RKO (cell line): Measurements from ENCODE around the gene HOXA1.

ENCODE experiments used
- DNase-seq: peaks from one replicate; pipeline ENCODE4 v3.0.0-alpha.2; 2016; ENCODE audit warnings: low spot score

The HOXA1 gene

GRCh38 chr7:27091941-27092818 lies 3.6 kb downstream of the HOXA1 start:
- DNase-seq, result no peak

DNA sequence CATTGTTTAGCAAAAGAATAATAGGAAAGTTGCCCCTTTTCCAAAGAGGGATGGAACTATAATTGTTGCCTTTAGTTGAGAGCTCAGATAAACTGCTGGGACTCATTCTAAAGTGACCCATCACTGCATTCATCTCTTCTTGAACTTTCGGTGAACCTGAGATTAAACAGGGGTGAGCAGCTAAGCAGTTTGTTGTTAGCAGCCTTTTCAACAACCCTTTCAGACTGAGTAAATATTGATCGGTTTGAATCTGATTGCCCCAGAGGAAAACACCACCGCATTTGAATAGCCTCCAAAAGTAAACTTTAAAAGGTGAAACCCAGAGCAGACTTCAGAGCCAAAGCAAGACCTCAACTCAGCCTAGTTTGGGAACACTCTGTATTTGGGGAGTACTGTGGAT lies 4.7 kb downstream of the HOXA1 start:
- DNase-seq, result no peak

DNA sequence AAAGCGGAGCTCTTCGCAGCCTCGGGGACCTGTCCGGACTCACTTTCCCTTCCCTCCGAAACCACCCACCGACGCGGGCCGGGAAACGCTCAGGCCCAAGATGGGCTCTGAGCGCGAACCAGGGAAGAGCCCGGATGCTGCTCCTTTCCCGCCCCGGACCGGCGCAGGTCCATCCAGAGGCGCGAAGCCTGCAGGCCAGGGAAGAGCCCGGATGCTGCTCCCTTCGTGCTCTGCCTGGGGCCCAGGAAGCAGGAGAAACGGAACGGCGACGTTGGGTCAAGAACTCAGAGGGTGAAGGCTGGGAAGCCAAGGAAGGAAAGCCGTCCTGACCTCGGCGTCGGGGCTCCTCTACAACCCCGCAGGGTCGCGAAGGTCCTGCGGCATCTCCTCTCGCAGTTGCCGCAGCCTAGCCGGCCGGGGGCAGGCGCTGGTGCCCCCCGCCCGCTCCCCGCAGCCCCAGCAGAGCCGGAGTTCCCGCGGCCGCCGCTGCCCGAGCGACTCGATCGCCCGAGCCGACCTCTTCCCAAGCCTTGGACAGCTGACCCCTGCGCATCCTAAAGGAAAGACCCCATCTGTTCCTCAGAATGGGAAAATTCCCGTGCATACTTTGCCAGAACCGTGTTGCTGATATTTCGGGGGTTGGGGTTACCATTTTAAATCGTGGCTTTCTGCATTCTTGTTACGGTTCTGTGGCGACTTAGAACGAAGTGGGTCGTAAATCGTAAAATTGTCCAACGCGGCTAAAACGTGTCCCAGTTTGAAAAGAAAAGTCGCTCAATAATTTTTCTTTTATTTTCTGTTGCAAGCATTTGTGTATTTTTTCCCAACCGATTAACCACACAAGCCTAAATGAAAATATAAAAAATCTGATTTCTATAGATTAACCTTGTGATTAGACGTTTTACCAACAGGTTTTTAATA lies 7.5 kb downstream of the HOXA1 start:
- no peak for DNase-seq

DNA sequence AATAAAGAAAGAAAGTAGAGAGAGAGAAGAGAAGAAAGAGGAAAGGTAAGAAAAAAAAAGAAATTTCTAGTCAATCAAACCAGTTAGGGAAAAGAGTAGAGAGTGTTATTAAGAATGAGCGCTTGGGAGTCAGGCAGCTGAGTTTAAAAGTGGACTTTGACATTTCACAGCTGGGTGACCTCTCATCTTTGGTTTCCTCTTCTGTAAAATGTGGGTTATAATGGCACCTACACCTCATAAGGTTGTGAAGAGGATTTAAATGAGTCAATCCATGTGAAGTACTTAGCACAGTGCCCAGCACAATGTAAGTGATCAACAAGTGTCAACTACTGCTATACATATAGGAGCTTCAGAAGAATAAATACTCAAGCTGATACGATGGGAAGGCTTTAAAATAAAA lies 12.2 kb downstream of the HOXA1 start:
- DNase-seq, result no peak

DNA sequence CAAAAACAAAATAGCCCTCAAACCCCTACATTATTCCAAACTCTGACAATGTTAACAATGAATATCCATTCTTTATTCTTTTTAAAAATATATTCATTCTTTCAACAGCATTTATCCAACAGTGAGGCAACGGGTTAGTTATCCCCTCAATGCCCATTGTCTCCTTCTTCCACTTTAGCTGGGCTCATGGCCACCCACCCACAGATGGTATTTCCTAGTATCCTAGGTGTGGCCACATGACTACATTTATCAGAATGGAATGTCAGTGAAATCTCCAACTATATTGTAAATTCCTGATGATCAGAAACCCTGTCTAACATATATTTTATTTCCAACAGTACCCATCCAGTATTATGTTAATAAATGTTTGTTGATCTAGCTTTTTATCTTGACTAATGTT lies 13.6 kb downstream of the HOXA1 start:
- no peak for DNase-seq

DNA sequence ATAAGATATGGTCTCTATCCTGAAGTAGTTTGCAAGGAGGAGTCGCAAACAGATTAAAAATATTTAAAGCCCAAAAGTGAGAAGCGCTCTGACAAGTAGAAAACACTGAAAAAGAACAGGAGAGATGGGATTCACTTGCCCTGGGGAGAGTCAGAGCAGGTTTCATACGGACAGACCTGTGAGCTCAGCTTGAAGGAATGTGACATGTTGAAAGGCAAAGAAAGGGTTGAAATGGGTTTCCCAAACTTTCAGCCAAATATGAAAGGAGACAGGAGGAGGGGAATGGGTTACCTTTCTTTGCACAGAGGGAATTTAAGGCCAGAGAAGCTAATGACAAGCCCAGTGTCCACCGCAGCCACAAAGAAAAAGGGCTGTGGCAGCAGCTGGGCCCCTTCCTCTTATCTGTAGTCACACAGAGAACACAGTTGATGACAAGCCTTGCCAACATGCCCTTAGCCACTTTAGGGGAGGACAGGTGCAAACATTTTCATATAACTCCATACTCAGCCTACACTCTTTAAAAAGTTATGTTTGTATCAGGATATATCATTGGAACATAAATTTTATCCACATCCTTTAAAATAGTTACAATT lies 14.9 kb downstream of the HOXA1 start:
- no peak for DNase-seq

GRCh38 chr7:27079234-27079975 lies 16.4 kb downstream of the HOXA1 start:
- DNase-seq, result no peak

- DNase-seq, result no peak
These were observed 17.1 kb downstream of the HOXA1 start for GRCh38 chr7:27078616-27079233.

GRCh38 chr7:27073076-27073475 lies 22.7 kb downstream of the HOXA1 start:
- DNase-seq, result no peak

GRCh38 chr7:27071622-27072390 lies 24.0 kb downstream of the HOXA1 start:
- DNase-seq, result no peak

GRCh38 chr7:27068259-27068658 lies 27.5 kb downstream of the HOXA1 start:
- DNase-seq, result no peak

- DNase-seq, result peak; percentile 56
These were observed 29.7 kb downstream of the HOXA1 start for GRCh38 chr7:27066148-27066547.

DNA sequence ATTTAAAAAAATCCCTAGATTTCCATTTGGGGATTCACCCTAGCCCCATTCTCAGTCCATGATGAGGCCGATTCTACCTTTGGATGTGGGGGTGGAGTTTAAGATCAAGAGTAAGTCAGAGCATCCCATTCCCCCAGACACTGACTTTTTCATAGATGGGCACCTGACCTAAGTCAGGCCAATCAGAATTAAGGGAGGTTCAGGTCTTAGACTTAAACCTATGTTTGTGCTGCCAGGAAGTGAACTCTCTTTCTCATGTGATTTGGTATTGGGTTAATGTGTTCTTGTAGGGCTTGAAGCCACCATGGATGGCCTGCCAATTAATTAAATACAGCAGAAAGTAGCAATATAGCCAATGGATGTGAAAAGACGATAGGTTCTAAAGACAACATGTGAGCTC lies 30.1 kb downstream of the HOXA1 start:
- no peak for DNase-seq

GRCh38 chr7:27064661-27065060 lies 31.1 kb downstream of the HOXA1 start:
- DNase-seq, result no peak

GRCh38 chr7:27064159-27064558 lies 31.6 kb downstream of the HOXA1 start:
- DNase-seq, result no peak

GRCh38 chr7:27062946-27063345 lies 32.9 kb downstream of the HOXA1 start:
- no peak for DNase-seq

GRCh38 chr7:27053153-27053552 lies 42.6 kb downstream of the HOXA1 start:
- no peak for DNase-seq

GRCh38 chr7:27051451-27051850 lies 44.3 kb downstream of the HOXA1 start:
- DNase-seq, result no peak

DNA sequence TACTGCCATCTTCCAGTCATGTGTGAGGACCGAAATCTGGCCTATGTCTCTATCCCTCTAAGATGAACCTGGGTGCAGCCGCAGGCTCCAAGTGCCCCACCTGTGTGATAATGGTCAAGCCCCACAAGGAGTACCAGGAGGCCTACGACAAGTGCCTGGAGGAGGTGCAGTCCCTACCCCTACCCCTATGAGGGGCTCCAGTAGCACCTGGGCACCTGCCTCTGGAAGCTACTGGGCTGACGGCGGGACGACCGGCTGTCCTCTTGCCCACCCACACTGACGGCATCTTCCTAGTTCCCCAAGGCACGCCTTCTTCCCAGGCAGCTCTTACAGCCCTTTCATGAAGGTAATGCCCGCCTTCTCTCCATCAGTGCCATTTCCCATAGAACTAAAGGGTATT lies 47.4 kb downstream of the HOXA1 start:
- no peak for DNase-seq

DNA sequence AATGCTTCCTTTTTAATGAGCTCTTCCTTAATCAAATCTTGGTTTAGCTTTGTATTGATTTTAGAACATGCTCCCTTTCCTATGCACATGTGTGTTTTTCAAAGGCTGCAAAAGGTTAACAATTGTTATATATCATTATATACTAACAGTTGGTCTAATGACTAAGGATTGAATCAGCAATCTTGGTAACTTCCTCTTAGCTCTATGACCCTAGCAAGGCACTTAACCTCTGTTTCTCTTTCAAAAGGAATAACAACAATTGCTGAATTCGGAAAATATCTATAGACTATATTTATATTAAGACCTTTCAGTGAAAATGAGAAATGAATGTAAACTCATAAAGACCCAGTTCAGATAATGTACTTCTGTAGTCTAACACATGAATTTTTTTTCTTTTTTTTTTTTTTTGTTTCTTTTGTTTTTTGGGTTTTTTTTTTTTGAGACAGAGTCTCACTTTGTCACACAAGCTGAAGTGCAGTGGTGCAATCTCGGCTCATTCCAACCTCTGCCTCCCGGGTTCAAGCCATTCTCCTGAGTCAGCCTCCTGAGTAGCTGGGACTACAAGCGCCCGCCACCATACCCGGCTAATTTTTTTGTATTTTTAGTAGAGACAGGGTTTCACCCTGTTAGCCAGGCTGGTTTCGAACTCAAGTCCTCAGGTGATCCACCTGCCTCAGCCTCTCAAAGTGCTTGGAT lies 48.8 kb downstream of the HOXA1 start:
- peak; percentile 89 for DNase-seq
